Measurements from ENCODE around the gene ITPK1.

Gene ITPK1

GRCh38 chr14:93115821-93116675 lies at the start of gene ITPK1:
ITPK1 (minus strand) TSS chr14:93115925; CDS start chr14:93115163, 762 bp downstream.
- TF ChIP-seq TEAD4 (IDR thresholded peaks at IDR 0.05) (no peak), ZBTB7A (IDR thresholded peaks at IDR 0.05; ENCODE audit: low read depth) (peak; percentile 92), RAD21 (IDR thresholded peaks at IDR 0.05; ENCODE audit: low read depth) (no peak)

- no peak for TF ChIP-seq EGR1 (IDR thresholded peaks at IDR 0.05)
- TF ChIP-seq TAF1 (IDR thresholded peaks at IDR 0.05; ENCODE audit: low read depth) = no peak
- no peak for TF ChIP-seq ZBTB7A (IDR thresholded peaks at IDR 0.05; ENCODE audit: low read depth)
- no peak for TF ChIP-seq MAX (IDR thresholded peaks at IDR 0.05)
- TF ChIP-seq CEBPB (IDR thresholded peaks at IDR 0.05) = no peak
- no peak for TF ChIP-seq FOXM1 (IDR thresholded peaks at IDR 0.05; ENCODE audit: borderline replicate concordance, low read depth)
- no peak; the same call in 1 of the 2 replicates for TF ChIP-seq RAD21 (IDR thresholded peaks at IDR 0.05; ENCODE audit: low read depth)
- TF ChIP-seq TCF12 (IDR thresholded peaks at IDR 0.05; ENCODE audit: low read depth) = no peak
- no peak for TF ChIP-seq YY1 (IDR thresholded peaks at IDR 0.05; ENCODE audit: low read depth)
- no peak for TF ChIP-seq USF1 (IDR thresholded peaks at IDR 0.05)
- TF ChIP-seq NFIC (IDR thresholded peaks at IDR 0.05) = no peak
- TF ChIP-seq CREB1 (IDR thresholded peaks at IDR 0.05; ENCODE audit: low read depth) = no peak
Measured at GRCh38 chr14:93163564-93163963, 47.8 kb upstream of the ITPK1 start.

GRCh38 chr14:93161411-93161940 lies 45.8 kb upstream of the ITPK1 start:
- no peak for TF ChIP-seq RAD21 (IDR thresholded peaks at IDR 0.05; ENCODE audit: low read depth)

- TF ChIP-seq RAD21 (IDR thresholded peaks at IDR 0.05; ENCODE audit: low read depth) (peak; percentile 57), CREB1 (IDR thresholded peaks at IDR 0.05; ENCODE audit: low read depth) (no peak)
Measured at GRCh38 chr14:93160353-93160801, 44.7 kb upstream of the ITPK1 start.

DNA sequence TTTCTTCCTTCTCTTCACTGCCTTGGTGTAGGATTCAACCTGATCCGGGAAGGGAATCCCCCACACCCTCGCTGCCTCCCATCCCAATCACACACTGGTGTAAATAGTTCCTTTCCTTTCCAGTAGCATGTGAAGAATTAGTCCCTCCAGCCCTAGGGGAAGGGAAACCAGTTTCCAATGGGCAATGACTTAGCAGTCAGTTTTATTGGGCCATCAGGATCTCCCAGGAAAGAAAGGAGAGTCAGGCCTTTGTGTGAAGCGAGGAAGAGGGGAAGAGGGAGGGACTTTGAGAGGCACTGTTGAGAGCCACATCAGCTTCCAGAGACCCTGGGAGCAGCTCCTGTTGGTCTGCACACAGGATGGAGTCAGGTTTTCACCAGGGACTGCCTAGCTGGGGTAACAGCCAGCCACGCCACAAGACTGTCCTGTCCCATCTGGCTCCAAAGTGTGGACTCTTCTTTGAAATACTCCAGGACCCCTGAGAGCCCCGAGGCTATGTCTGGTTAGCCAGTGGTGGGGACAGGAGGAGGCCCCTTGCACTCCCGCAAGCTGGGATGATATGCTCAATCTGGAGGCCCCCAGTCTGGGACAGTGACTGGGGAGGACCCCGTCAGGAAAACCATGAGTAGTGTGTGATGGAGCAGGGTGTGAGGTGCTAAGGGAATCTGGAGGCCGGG lies 41.1 kb upstream of the ITPK1 start:
- TF ChIP-seq EGR1 (IDR thresholded peaks at IDR 0.05) = no peak
- TF ChIP-seq TAF1 (IDR thresholded peaks at IDR 0.05; ENCODE audit: low read depth) = no peak
- TF ChIP-seq EP300 (IDR thresholded peaks at IDR 0.05; ENCODE audit: borderline replicate concordance) = no peak
- no peak for TF ChIP-seq FOXM1 (IDR thresholded peaks at IDR 0.05; ENCODE audit: borderline replicate concordance, low read depth)
- TF ChIP-seq RAD21 (IDR thresholded peaks at IDR 0.05; ENCODE audit: low read depth) = no peak
- no peak for TF ChIP-seq YY1 (IDR thresholded peaks at IDR 0.05; ENCODE audit: low read depth)
- TF ChIP-seq TCF12 (IDR thresholded peaks at IDR 0.05; ENCODE audit: low read depth) = no peak

DNA sequence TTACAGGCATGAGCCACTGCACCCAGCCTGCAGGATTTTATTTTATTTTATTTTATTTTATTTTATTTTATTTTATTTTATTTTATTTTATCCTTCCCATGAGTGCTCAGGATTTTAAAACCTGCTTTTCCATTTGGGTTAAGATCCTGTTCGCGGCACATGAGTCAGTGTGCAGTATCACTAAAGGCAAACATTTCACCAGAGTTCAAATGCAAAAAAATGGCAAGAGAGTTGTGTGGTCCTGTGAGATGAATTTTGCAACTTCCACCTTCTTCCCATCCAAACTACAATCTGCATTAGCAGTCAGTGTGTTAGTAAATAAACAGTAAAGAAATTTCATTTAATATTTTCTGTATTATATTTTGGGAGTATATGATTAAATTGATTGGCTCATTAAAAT lies 39.9 kb upstream of the ITPK1 start:
- no peak for TF ChIP-seq FOXM1 (IDR thresholded peaks at IDR 0.05; ENCODE audit: borderline replicate concordance, low read depth)
- TF ChIP-seq NFIC (IDR thresholded peaks at IDR 0.05) = no peak
- TF ChIP-seq TEAD4 (IDR thresholded peaks at IDR 0.05) = no peak
- TF ChIP-seq ZBTB7A (IDR thresholded peaks at IDR 0.05; ENCODE audit: low read depth) = no peak
- no peak for TF ChIP-seq YY1 (IDR thresholded peaks at IDR 0.05; ENCODE audit: low read depth)
- no peak for TF ChIP-seq TAF1 (IDR thresholded peaks at IDR 0.05; ENCODE audit: low read depth)
- TF ChIP-seq CEBPB (IDR thresholded peaks at IDR 0.05) = no peak
- TF ChIP-seq REST (IDR thresholded peaks at IDR 0.05; ENCODE audit: low read depth) = no peak
- TF ChIP-seq USF1 (IDR thresholded peaks at IDR 0.05) = no peak

DNA sequence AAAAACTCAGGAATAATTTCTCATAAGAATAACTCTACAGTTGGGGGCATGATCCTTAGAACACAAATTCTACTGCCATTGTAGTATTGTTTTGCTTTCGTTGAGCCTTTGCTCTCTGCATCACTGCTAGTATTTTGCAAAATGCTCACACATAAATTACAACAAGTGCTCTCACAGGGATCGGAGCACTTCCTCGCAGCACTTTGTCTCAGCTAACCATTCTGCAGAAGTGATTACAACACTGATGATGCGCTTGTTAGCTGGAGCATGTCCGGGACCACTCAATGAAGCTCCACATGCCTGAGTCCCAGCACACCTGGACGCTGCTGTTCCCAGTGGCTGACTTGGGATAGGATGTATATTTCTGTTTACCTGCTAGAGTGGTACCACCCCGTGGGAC lies 37.4 kb upstream of the ITPK1 start:
- TF ChIP-seq TCF12 (IDR thresholded peaks at IDR 0.05; ENCODE audit: low read depth) = no peak
- TF ChIP-seq YY1 (IDR thresholded peaks at IDR 0.05; ENCODE audit: low read depth) = no peak
- TF ChIP-seq REST (IDR thresholded peaks at IDR 0.05; ENCODE audit: low read depth) = no peak
- TF ChIP-seq USF1 (IDR thresholded peaks at IDR 0.05) = no peak
- TF ChIP-seq ZBTB7A (IDR thresholded peaks at IDR 0.05; ENCODE audit: low read depth) = no peak
- TF ChIP-seq NFIC (IDR thresholded peaks at IDR 0.05) = no peak
- TF ChIP-seq TEAD4 (IDR thresholded peaks at IDR 0.05) = no peak
- TF ChIP-seq EP300 (IDR thresholded peaks at IDR 0.05; ENCODE audit: borderline replicate concordance) = no peak

Data from Ishikawa (cell line).